ENCODE measurements around the gene POLD1. TPM values are rescaled to one million over a fixed set of nuclear protein-coding genes. Genes with fewer than 3 reads are reported as not detected.

The POLD1 gene
- total RNA-seq: 10.5 and 51.7 TPM in 2 replicates

DNA sequence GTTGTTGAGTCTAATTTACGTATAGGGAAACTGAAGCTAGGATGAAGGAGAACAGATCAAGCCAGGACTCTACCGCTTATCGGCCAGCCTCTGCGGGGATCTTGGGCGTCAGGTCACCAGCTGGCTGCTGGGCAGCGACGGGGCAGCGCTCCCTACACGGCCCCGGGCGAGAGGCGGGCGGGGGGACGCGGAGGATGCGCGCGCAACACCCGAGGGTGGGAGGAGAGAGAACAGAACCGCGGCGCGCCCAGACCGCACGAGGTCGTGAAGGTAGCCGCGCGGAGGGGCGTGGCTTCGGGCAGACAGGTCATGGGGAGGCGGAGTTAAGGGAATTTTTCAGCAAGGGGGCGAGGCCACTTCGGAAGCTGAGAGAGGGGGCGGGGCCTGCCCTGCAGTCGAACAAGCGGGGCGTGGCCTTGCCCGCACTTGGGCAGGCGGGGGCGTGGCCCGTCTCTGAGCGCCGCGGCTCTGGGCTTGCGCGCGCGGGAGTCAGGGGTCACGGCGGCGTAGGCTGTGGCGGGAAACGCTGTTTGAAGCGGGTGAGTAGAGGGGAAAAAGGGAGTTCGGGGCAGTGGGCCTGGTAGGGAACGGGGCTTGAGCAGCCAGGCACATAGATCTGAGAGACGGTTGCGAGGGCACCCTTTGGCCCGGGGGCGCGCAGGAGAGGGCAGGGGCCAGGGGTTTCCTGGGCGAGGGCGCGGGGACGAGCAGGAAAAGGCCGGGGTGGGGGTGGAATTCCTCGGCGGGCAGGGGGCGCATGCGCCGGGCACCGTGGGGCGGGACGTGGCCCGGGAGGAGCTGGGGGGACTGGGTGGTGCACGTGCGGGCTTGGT lies at the start of gene POLD1:
TSS of gene POLD1 (plus strand) at position 496 of the 833 bp plus-strand sequence. CDS start 14,505 bp downstream, outside the sequence.

DNA sequence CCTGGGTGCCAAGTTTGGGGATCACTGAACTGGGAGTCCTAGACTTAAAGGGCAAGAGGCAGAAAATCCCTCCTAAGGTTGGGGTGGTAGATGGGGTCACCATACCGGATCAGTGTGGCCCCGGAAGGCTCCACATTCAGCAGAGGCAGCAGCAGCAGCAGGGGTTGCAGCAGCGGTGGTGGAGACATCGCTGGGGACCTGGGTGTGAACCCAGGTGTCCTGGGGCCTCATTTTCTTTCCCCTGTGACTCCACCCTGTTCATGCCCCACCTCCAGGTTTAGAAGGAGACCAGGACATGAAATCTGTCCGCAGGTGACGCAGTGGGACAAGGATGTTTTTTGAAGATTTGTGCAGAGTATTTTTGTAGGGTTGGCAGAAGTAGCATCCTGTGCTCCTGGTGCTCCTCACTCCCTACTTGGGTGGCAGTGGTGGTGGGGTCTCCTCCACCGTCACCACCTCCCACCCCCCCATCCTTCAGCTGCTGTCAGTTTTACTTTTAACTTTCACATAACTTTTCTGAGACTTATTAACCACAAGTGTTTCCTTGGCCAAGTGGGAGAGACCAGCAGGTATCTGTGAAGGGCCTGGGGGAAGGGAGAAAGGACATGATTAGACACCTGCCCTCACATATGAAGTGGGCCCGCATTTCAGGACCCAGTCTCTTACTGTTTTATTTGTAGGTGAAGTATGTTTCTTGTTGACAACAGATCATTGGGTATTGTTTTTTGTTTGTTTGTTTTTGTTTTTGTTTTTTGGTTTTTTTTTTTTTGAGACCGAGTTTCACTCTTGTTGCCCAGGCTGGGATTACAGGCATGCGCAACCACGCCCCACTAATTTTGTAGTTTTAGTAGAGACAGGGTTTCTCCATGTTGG lies 18.5 kb upstream of the POLD1 start, which contains the start of gene NAPSA:
TSS of gene NAPSA (minus strand) at position 206 of the 873 bp plus-strand sequence. CDS start at position 188, 18 bp downstream.

DNA sequence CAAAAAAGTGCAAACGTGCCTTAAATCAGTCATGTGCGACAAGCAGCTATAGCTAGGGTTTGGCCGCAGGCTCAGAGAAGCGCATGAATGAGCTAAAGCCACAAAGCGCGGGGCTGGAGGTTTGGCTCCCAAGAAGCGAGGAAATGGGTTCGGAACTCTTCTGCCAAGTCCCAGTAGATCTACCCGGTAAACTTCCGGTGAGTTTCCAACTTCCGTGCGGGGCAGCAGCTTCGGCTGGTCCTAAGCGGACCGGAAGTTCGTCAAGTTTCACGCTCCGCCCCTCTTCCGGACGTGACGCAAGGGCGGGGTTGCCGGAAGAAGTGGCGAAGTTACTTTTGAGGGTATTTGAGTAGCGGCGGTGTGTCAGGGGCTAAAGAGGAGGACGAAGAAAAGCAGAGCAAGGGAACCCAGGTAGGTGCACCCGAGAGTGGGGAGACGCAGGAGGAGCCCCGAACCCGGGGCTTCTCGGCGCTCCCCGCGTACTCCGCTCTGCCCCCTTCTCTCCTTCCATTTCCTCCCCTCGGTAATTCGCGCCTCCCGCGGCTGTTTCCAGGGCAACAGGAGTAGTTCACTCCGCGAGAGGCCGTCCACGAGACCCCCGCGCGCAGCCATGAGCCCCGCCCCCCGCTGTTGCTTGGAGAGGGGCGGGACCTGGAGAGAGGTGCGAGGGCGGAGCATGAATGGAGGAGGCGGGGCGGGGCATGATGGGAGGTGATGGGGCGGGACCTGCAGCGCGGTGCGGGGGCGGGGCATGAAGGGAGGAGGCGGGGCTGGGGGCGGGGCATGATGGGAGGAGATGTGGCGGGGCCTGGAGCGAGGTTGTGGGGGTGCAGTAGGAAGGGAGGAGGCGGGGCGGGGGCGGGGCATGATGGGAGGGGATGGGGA lies 7.7 kb upstream of the POLD1 start, which contains the start of gene NR1H2:
TSS of gene NR1H2 (plus strand) at position 292 of the 885 bp plus-strand sequence. CDS start 1,149 bp downstream, outside the sequence.

DNA sequence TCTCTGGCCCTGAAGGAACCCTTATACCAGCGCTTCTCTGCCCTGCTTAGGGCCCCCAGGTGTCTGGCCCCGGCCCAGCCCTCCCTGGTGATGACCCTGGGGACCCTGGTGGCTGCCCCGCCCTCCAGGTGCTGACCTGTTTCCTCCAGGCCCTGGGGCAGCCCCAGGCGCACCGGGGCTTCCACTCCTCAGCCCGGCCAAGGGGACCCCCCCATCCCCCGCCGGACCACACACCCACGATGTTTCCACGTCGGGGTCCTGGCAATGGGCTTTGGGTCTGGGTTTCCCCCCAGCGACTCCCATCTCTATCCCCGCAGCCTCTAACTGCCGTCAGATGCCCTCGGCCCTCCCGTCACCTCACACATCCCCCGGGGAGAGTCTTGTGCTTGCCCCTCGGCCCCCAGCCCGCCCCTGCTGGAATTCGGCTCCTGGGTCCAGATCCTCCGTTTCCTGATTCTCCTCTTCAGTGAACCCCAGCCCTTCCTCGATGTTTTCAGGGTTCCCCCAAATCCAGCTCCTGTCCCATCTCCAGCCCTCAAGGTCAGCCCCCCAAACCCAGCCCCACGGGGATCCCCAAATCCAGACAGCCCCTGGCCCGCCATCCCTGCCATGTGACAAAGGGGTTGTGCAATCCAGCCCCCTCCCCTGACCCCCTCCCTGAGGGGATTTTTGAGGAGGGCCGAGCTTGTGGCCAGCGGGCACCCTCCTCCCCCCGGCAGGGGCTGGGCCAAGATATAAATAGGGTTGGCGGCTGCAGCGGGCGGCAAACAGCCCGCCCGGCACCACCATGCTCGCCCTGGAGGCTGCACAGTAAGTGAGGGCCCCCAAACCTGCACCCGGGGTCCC lies 34.3 kb downstream of the POLD1 start, which contains the start of gene SPIB:
TSS of gene SPIB (plus strand) at position 763 of the 846 bp plus-strand sequence. CDS start at position 788, 25 bp downstream.

DNA sequence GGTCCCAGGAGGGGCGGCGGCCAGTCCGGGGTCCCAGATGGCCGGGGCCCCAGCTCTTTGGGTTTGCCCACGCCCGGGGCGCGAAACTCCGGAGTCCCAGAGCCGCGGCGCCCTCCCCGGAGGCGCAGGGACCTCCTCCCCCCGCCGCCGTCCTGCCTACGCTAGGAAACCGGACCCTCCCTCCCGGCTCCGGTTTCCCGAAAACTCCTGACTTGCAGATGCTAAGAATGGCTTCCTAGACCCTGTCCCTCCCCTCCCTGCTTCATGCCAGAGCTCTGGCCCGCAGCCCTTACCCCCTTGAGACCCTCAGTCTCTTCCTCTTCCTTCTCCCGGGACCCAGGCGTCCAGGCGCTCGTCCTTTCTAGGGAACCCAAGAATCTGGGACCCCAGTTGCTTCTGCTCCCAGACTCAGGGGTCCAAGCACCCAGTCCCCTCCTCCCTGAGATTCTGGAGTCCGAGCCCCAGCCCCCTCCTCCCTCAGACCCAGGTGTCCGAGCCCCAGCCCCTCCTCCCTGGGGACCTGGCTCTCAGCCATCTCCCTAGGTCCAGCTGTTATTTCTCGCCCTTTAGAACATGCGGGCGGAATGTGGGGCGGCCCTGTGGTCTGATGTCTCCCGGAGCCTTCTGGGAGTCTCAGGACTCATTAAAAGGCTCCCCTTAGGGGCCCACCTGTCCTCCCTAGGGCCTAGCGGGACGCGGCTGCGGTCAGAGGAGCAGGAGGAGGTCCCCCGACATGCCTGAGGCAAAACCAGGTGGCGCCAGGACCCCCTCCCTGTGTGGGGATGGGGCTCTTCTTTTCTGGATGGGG lies 48.3 kb downstream of the POLD1 start, which contains the start of gene MYBPC2:
TSS of gene MYBPC2 (plus strand) at position 672 of the 808 bp plus-strand sequence. CDS start at position 734, 62 bp downstream.

Other genes with a start within 250 kb of the POLD1 start
- not detected in 2 replicates for gene IZUMO2, start 221.1 kb upstream of the POLD1 start, total RNA-seq
- gene MYH14, start 180.7 kb upstream of the POLD1 start, total RNA-seq: under 0.01 TPM in 1 of 2 replicates, not detected in the other
- not detected in 2 replicates for gene KCNC3, start 55.0 kb upstream of the POLD1 start, total RNA-seq
- gene NAPSA, start 18.7 kb upstream of the POLD1 start, total RNA-seq: not detected in 2 replicates
- 74.3 and 82.1 TPM in 2 replicates for gene NR1H2, start 7.9 kb upstream of the POLD1 start, total RNA-seq
- 0.29 TPM in 1 of 2 replicates, not detected in the other for gene SPIB, start 34.6 kb downstream of the POLD1 start, total RNA-seq
- gene MYBPC2, start 48.5 kb downstream of the POLD1 start, total RNA-seq: not detected in 2 replicates
- gene EMC10, start 92.2 kb downstream of the POLD1 start, total RNA-seq: 44.0 and 46.2 TPM in 2 replicates
- gene GARIN5A, start 92.5 kb downstream of the POLD1 start, total RNA-seq: 0.14 and 0.44 TPM in 2 replicates
- gene JOSD2, start 126.8 kb downstream of the POLD1 start, total RNA-seq: 19.3 and 19.7 TPM in 2 replicates
- gene ASPDH, start 129.6 kb downstream of the POLD1 start, total RNA-seq: not detected in 2 replicates
- gene LRRC4B, start 184.1 kb downstream of the POLD1 start, total RNA-seq: under 0.01 TPM in 1 of 2 replicates, not detected in the other